Peyer's patch (tissue), 4 donors: ENCODE results near the gene MAN1A2. TPM values are rescaled to one million over a fixed set of nuclear protein-coding genes. Genes with fewer than 3 reads are reported as not detected.

Source experiments
- DNase-seq, 3 donors: peaks; one replicate each; pipeline ENCODE4 v3.0.0-alpha.2; 2017 to 2019
- H3K27ac ChIP-seq, 4 donors: fragments of 200-600 bp; sonication (generic); one replicate each; pipeline ENCODE4 v1.5.1; 2016 to 2019
- H3K27me3 ChIP-seq, 2 donors: fragments of 200-600 bp; sonication (generic); one replicate each; pipeline ENCODE4 v1.5.1; 2019
- H3K36me3 ChIP-seq, 3 donors: fragments of 200-600 bp; sonication (generic); one replicate each; pipeline ENCODE4 v1.5.1; 2016 to 2019
- H3K4me1 ChIP-seq, 4 donors: fragments of 200-600 bp; sonication (generic); one replicate each; pipeline ENCODE4 v1.5.1; 2016 to 2019
- H3K4me3 ChIP-seq, 4 donors: fragments of 200-600 bp; sonication (generic); 1 replicate in 3 of 4; 2 replicates in 1 of 4; pipeline ENCODE4 v1.5.1; 2016 to 2019; ENCODE audit warnings: mild to moderate bottlenecking in 1 of 4
- H3K9me3 ChIP-seq, 4 donors: fragments of 200-600 bp; sonication (generic); one replicate each; pipeline ENCODE4 v1.5.1; 2016 to 2019; ENCODE audit warnings: mild to moderate bottlenecking in 1 of 4
- POLR2A ChIP-seq, 2 donors: fragments of 450-650 bp; IDR thresholded peaks; one replicate each; pipeline ENCODE4 v1.5.1; 2017; ENCODE audit warnings: antibody characterized with exemption in 2 of 2, mild to moderate bottlenecking in 2 of 2, moderate library complexity in 2 of 2
- total RNA-seq, 4 donors: library from RNA; depleted of rRNA; stranded (reverse); fragments of >200 nt; gene quantifications; one replicate each; pipeline ENCODE4 v1.1.0, GENCODE V29; 2016
- TF ChIP-seq, protein P1 (sequence below), 6 experiments: fragments of 450-650 bp in 4 of 6; fragments of 200-600 bp in 2 of 6; sonication (generic) in 1 of 6; IDR thresholded peaks; one replicate each; pipeline ENCODE4 v1.5.1; 2017 to 2019; ENCODE audit warnings: antibody characterized with exemption in 6 of 6, mild to moderate bottlenecking in 3 of 6, moderate library complexity in 1 of 6

Gene MAN1A2
- total RNA-seq, 4 donors from 2014 or later: 43.2 to 53.8 (median 49.4) TPM

GRCh38 chr1:117495068-117495467, 127.8 kb downstream of the MAN1A2 start:
- Histone ChIP-seq H3K4me1 (no peaks in the 10 kb centered on the region), H3K4me3 (no peak overlapping the region), H3K9me3 (no peaks in the 10 kb centered on the region), H3K36me3 (peaks cover 0 to 2% (median 0%) of the 10 kb centered on the region in 3 donors), H3K27me3 (no peaks in the 10 kb centered on the region), H3K27ac (no peak overlapping the region)
- DNase-seq: no peak
- TF ChIP-seq, protein P1, sequence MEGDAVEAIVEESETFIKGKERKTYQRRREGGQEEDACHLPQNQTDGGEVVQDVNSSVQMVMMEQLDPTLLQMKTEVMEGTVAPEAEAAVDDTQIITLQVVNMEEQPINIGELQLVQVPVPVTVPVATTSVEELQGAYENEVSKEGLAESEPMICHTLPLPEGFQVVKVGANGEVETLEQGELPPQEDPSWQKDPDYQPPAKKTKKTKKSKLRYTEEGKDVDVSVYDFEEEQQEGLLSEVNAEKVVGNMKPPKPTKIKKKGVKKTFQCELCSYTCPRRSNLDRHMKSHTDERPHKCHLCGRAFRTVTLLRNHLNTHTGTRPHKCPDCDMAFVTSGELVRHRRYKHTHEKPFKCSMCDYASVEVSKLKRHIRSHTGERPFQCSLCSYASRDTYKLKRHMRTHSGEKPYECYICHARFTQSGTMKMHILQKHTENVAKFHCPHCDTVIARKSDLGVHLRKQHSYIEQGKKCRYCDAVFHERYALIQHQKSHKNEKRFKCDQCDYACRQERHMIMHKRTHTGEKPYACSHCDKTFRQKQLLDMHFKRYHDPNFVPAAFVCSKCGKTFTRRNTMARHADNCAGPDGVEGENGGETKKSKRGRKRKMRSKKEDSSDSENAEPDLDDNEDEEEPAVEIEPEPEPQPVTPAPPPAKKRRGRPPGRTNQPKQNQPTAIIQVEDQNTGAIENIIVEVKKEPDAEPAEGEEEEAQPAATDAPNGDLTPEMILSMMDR (IDR thresholded peaks at IDR 0.05): no peak
- TF ChIP-seq POLR2A (IDR thresholded peaks at IDR 0.05): no peak

DNA sequence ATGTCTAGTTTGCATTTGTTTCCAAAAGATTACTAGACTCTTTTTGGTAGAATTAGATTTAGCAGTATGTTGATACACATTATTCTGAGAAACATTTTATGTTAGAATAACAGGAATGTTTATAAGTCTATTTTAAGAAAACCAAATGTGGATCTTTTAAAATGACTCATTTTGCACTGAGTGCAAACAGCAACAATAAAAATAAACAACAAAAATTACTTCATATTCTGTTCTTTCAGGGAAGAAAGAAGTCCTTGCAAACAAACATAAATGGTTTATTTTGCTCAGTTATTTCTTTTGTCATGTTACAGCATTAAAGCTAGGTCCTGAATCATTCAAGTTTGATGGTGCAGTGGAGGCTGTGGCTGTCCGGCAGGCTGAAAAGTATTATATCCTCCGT, 131.8 kb downstream of the MAN1A2 start:
- no peak overlapping the region for H3K27ac ChIP-seq
- no peaks in the 10 kb centered on the region for H3K27me3 ChIP-seq
- H3K36me3 ChIP-seq: peaks cover 0 to 15% (median 0%) of the 10 kb centered on the region in 3 donors
- no peak for TF ChIP-seq POLR2A (IDR thresholded peaks at IDR 0.05)
- TF ChIP-seq, protein P1 (IDR thresholded peaks at IDR 0.05): no peak
- no peak overlapping the region for H3K4me3 ChIP-seq
- no peaks in the 10 kb centered on the region for H3K4me1 ChIP-seq
- no peaks in the 10 kb centered on the region for H3K9me3 ChIP-seq
- no peak for DNase-seq

- H3K4me1 ChIP-seq: no peaks in the 10 kb centered on the region
- no peak overlapping the region for H3K27ac ChIP-seq
- H3K9me3 ChIP-seq: no peaks in the 10 kb centered on the region
- H3K36me3 ChIP-seq: peaks cover 0 to 20% (median 0%) of the 10 kb centered on the region in 3 donors
- H3K4me3 ChIP-seq: no peak overlapping the region
- TF ChIP-seq, protein P1 (IDR thresholded peaks at IDR 0.05): no peak
- TF ChIP-seq POLR2A (IDR thresholded peaks at IDR 0.05): no peak
- DNase-seq: no peak
- H3K27me3 ChIP-seq: no peaks in the 10 kb centered on the region
Measured at GRCh38 chr1:117500584-117500983, 133.3 kb downstream of the MAN1A2 start.

DNA sequence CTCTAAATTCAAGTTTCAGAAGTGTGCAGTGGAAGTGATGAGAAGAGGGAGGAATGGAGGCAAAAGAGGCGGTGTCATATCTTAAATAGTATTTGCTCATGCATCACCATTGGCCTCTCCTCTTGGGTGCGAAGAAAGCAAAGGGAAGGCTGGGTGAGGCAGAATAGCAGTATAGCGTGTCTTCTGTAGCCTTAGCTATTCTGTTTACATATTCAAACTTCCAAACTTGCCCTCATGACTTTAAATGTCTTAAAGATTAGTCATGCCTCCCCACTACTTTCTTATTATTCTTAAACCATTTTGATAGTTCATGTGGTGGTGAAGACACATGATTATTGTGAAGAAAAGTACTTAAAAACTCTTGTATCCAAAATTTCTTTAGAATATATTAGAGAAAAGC, 134.0 kb downstream of the MAN1A2 start:
- H3K27me3 ChIP-seq: no peaks in the 10 kb centered on the region
- H3K4me3 ChIP-seq: no peak overlapping the region
- DNase-seq: no peak
- no peaks in the 10 kb centered on the region for H3K4me1 ChIP-seq
- peaks cover 0 to 20% (median 0%) of the 10 kb centered on the region in 3 donors for H3K36me3 ChIP-seq
- H3K27ac ChIP-seq: no peak overlapping the region
- TF ChIP-seq, protein P1 (IDR thresholded peaks at IDR 0.05): no peak
- no peak for TF ChIP-seq POLR2A (IDR thresholded peaks at IDR 0.05)
- no peaks in the 10 kb centered on the region for H3K9me3 ChIP-seq

- H3K9me3 ChIP-seq: no peaks in the 10 kb centered on the region
- no peaks in the 10 kb centered on the region for H3K4me1 ChIP-seq
- H3K36me3 ChIP-seq: no peaks in the 10 kb centered on the region
- H3K27ac ChIP-seq: no peak overlapping the region
- no peak for DNase-seq
- TF ChIP-seq, protein P1 (IDR thresholded peaks at IDR 0.05): no peak
- TF ChIP-seq POLR2A (IDR thresholded peaks at IDR 0.05): no peak
- H3K4me3 ChIP-seq: no peak overlapping the region
- H3K27me3 ChIP-seq: no peaks in the 10 kb centered on the region
Measured at GRCh38 chr1:117511273-117511672, 144.0 kb downstream of the MAN1A2 start.
